MCF 10A (cell line): ENCODE measurements around the gene RPS6KA2. TPM values are rescaled to one million over a fixed set of nuclear protein-coding genes. Genes with fewer than 3 reads are reported as not detected.

Experiments used
- BruUV-seq: library from RNA; stranded (reverse); fragments of 400-500 nt; replicated peaks from 2 replicates; lab custom pipeline; 2021; lab: Mats Ljungman, UMichigan
- CTCF ChIA-PET: fragments of 300-600 bp; sonication (Branson Sonifier 250); formaldehyde crosslinking; extraction: SDS; loops from one replicate; lab custom pipeline; 2021; ENCODE audit warnings: antibody characterized with exemption, inconsistent platforms; lab: Yijun Ruan, JAX
- POLR2A ChIA-PET: fragments of 300-600, 350-650 bp; sonication (Branson Sonifier 250); formaldehyde crosslinking; extraction: SDS; loops from one replicate; lab custom pipeline; 2020; ENCODE audit warnings: antibody characterized with exemption, inconsistent platforms; lab: Yijun Ruan, JAX
- DNase-seq: peaks from one replicate; pipeline ENCODE4 v3.0.0-alpha.2; 2018; ENCODE audit not compliant: unreplicated experiment
- H3K27ac Mint-ChIP-seq: one replicate; pipeline ENCODE4 v1.8.0; 2022; ENCODE audit warnings: mild to moderate bottlenecking, low read depth, mixed read lengths; ENCODE audit not compliant: unreplicated experiment
- H3K27me3 Mint-ChIP-seq: one replicate; pipeline ENCODE4 v1.8.0; 2022; ENCODE audit warnings: mixed read lengths; ENCODE audit not compliant: insufficient read depth, unreplicated experiment
- H3K36me3 Mint-ChIP-seq: one replicate; pipeline ENCODE4 v1.8.0; 2022; ENCODE audit warnings: mild to moderate bottlenecking, moderate library complexity, mixed read lengths; ENCODE audit not compliant: insufficient read depth, unreplicated experiment
- H3K4me1 Mint-ChIP-seq: one replicate; pipeline ENCODE4 v1.8.0; 2022; ENCODE audit warnings: mixed read lengths; ENCODE audit not compliant: insufficient read depth, unreplicated experiment
- H3K4me3 Mint-ChIP-seq: one replicate; pipeline ENCODE4 v1.8.0; 2022; ENCODE audit warnings: mild to moderate bottlenecking, moderate library complexity, mixed read lengths; ENCODE audit not compliant: unreplicated experiment
- H3K9me3 Mint-ChIP-seq: one replicate; pipeline ENCODE4 v1.8.0; 2022; ENCODE audit warnings: mixed read lengths; ENCODE audit not compliant: unreplicated experiment
- intact Hi-C: fragments of 100-400 bp; cut with micrococcal nuclease; formaldehyde crosslinking; loops from 2 replicates; pipeline ENCODE4 v1.14.1; 2022
- total RNA-seq: library from RNA; stranded (reverse); gene quantifications from 2 replicates; pipeline ENCODE4 v1.2.3, GENCODE V29; 2022
- TF ChIP-seq, protein P1 (sequence below): fragments of 200-600 bp; IDR thresholded peaks from one replicate; pipeline ENCODE4 v1.8.0; 2022; ENCODE audit warnings: antibody characterized with exemption, mild to moderate bottlenecking; ENCODE audit not compliant: unreplicated experiment

The RPS6KA2 gene
- total RNA-seq, 1 experiment from 2014 or later = 126 TPM

- H3K27ac Mint-ChIP-seq = no peak overlapping the region
- no peaks in the 10 kb centered on the region for H3K27me3 Mint-ChIP-seq
- H3K4me1 Mint-ChIP-seq = peaks cover 53% of the 10 kb centered on the region
- H3K9me3 Mint-ChIP-seq = no peaks in the 10 kb centered on the region
- ChIA-PET POLR2A (interaction anchor here (0.7 to 5.1 kb wide), 6 partner anchors 11 to 60 kb away, joined by 3 to 60 read pairs (median 10); partner anchors contain the start of gene RPS6KA2), CTCF (no interaction called here)
- no TSS peak for BruUV-seq
- H3K4me3 Mint-ChIP-seq = no peak overlapping the region
- peaks cover 71% of the 10 kb centered on the region for H3K36me3 Mint-ChIP-seq
- TF ChIP-seq, protein P1, sequence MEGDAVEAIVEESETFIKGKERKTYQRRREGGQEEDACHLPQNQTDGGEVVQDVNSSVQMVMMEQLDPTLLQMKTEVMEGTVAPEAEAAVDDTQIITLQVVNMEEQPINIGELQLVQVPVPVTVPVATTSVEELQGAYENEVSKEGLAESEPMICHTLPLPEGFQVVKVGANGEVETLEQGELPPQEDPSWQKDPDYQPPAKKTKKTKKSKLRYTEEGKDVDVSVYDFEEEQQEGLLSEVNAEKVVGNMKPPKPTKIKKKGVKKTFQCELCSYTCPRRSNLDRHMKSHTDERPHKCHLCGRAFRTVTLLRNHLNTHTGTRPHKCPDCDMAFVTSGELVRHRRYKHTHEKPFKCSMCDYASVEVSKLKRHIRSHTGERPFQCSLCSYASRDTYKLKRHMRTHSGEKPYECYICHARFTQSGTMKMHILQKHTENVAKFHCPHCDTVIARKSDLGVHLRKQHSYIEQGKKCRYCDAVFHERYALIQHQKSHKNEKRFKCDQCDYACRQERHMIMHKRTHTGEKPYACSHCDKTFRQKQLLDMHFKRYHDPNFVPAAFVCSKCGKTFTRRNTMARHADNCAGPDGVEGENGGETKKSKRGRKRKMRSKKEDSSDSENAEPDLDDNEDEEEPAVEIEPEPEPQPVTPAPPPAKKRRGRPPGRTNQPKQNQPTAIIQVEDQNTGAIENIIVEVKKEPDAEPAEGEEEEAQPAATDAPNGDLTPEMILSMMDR = no peak
- intact Hi-C loops = no loop called here
- no peak for DNase-seq
These were observed 26.1 kb downstream of the RPS6KA2 start for GRCh38 chr6:166600931-166601330.

- ChIA-PET CTCF (interaction anchor here (0.6 to 1.6 kb wide), 4 partner anchors 21 to 445 kb away, joined by 3 to 9 read pairs (median 4); no protein-coding TSS in a partner anchor), POLR2A (interaction anchor here (0.6 to 5.1 kb wide), 6 partner anchors 8 to 42 kb away, joined by 4 to 60 read pairs (median 6); partner anchors contain the start of gene RPS6KA2)
- H3K4me3 Mint-ChIP-seq = no peak overlapping the region
- BruUV-seq = no TSS peak
- peak overlapping the region; percentile 93 for H3K27ac Mint-ChIP-seq
- H3K9me3 Mint-ChIP-seq = no peaks in the 10 kb centered on the region
- TF ChIP-seq, protein P1 = no peak
- DNase-seq = no peak
- peaks cover 60% of the 10 kb centered on the region for H3K4me1 Mint-ChIP-seq
- H3K27me3 Mint-ChIP-seq = no peaks in the 10 kb centered on the region
- intact Hi-C loops = no loop called here
- peaks cover 72% of the 10 kb centered on the region for H3K36me3 Mint-ChIP-seq
These were observed 27.8 kb downstream of the RPS6KA2 start for GRCh38 chr6:166599205-166599604.

GRCh38 chr6:166598441-166599138 is 28.5 kb downstream of the RPS6KA2 start:
- H3K27me3 Mint-ChIP-seq = no peaks in the 10 kb centered on the region
- ChIA-PET POLR2A (interaction anchor here (0.5 to 5.1 kb wide), 10 partner anchors 9 to 405 kb away, joined by 3 to 60 read pairs (median 5); partner anchors contain the start of gene RPS6KA2), CTCF (interaction anchor here (0.6 to 1.6 kb wide), 3 partner anchors 22 to 72 kb away, joined by 3 to 9 read pairs (median 3); no protein-coding TSS in a partner anchor)
- no TSS peak for BruUV-seq
- TF ChIP-seq, protein P1 = no peak
- H3K4me1 Mint-ChIP-seq = peaks cover 60% of the 10 kb centered on the region
- no peaks in the 10 kb centered on the region for H3K9me3 Mint-ChIP-seq
- intact Hi-C loops = no loop called here
- peak overlapping the region; percentile 93 for H3K27ac Mint-ChIP-seq
- peak; percentile 91 for DNase-seq
- H3K4me3 Mint-ChIP-seq = peak overlapping the region; percentile 43
- peaks cover 66% of the 10 kb centered on the region for H3K36me3 Mint-ChIP-seq
